Esophagus muscularis mucosa (tissue), 4 donors: ENCODE data around the gene MRGPRF. TPM values are rescaled to one million over a fixed set of nuclear protein-coding genes. Genes with fewer than 3 reads are reported as not detected.

Experiments
- DNase-seq: peaks from one replicate; pipeline ENCODE4 v3.0.0-alpha.2; 2017; ENCODE audit errors: extremely low spot score
- H3K27ac ChIP-seq, 4 donors: fragments of 200-600 bp; sonication (generic); replicated peaks in 1 of 4; 1 replicate in 3 of 4; 2 replicates in 1 of 4; pipeline ENCODE4 v1.5.1; 2016 to 2019; ENCODE audit warnings: mild to moderate bottlenecking in 1 of 4
- H3K27me3 ChIP-seq, 4 donors: fragments of 200-600 bp; sonication (generic); one replicate each; pipeline versions ENCODE4 v1.5.1 to v1.6.0; 2016 to 2019
- H3K36me3 ChIP-seq, 4 donors: fragments of 200-600 bp; sonication (generic); one replicate each; pipeline ENCODE4 v1.5.1; 2016 to 2019
- H3K4me1 ChIP-seq, 4 donors: fragments of 200-600 bp; sonication (generic); one replicate each; pipeline ENCODE4 v1.5.1; 2016 to 2019
- H3K4me3 ChIP-seq, 4 donors: fragments of 200-600 bp; sonication (generic); 1 replicate in 2 of 4; 2 replicates in 2 of 4; pipeline ENCODE4 v1.5.1; 2016 to 2019; ENCODE audit warnings: mild to moderate bottlenecking in 4 of 4, moderate library complexity in 1 of 4
- H3K9me3 ChIP-seq, 4 donors: fragments of 200-600 bp; sonication (generic); 1 replicate in 3 of 4; 2 replicates in 1 of 4; pipeline ENCODE4 v1.5.1; 2016 to 2019
- EP300 ChIP-seq: sonication (generic); formaldehyde crosslinking; IDR thresholded peaks from one replicate; pipeline ENCODE4 v1.6.1; 2017; ENCODE audit warnings: antibody characterized with exemption
- POLR2A ChIP-seq: fragments of 450-650 bp; IDR thresholded peaks from one replicate; pipeline ENCODE4 v1.6.1; 2017; ENCODE audit warnings: antibody characterized with exemption, moderate library complexity, mild to moderate bottlenecking, low read depth
- POLR2AphosphoS5 ChIP-seq, 2 donors: sonication (generic); formaldehyde crosslinking; IDR thresholded peaks; one replicate each; pipeline ENCODE4 v1.6.1; 2017; ENCODE audit warnings: antibody characterized with exemption in 2 of 2
- WGBS: methylation state at CpG from one replicate; pipeline ENCODE4 v1.1.5; 2018; 5-methylcytosine and 5-hydroxymethylcytosine counted together
- intact Hi-C: fragments of 100-400 bp; cut with DNase I; formaldehyde crosslinking; loops from one replicate; pipeline ENCODE4 v1.15.1; 2023
- total RNA-seq, 4 donors: library from RNA; depleted of rRNA; stranded (reverse); fragments of >200 nt; gene quantifications; one replicate each; pipeline versions ENCODE4 v1.1.0 to v1.2.1, GENCODE V29; 2016
- TF ChIP-seq, protein P1 (sequence below), 3 experiments: fragments of 200-600 bp in 2 of 3; fragments of 450-650 bp in 1 of 3; sonication (generic) in 2 of 3; IDR thresholded peaks; one replicate each; pipeline ENCODE4 v1.5.1; 2017 to 2019; ENCODE audit warnings: antibody characterized with exemption in 3 of 3, mild to moderate bottlenecking in 2 of 3, moderate library complexity in 1 of 3

The MRGPRF gene
- total RNA-seq, 4 donors from 2014 or later: 77.9 to 206 (median 126) TPM

DNA sequence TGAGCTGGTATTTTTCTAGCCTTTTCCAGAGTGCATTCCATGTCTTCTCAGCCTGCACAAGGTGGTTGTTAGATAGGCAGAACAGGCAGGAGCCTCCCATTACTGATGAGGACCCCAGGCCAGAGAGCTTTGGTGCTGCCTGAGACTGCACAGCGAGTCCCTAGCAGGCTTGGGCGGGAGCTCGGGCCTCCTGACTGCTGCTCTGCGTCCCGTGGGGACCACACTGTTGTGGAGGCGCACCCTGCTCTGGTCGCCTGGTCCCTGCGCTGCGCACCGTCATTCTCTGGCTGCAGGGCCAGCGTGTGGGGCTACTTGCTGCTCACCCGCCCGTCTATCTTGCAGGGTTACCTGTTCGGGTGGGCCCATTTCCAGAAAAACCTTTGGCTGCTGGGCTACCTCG lies 44.2 kb upstream of the MRGPRF start:
- Histone ChIP-seq H3K36me3 (peaks cover 36 to 75% (median 56%) of the 10 kb centered on the region in 4 donors), H3K9me3 (no peaks in the 10 kb centered on the region), H3K27me3 (no peaks in the 10 kb centered on the region), H3K4me3 (no peak overlapping the region), H3K4me1 (peaks cover 28 to 97% (median 75%) of the 10 kb centered on the region in 4 donors), H3K27ac (peak overlapping the region in 1 of 4 donors; percentile 46)
- TF ChIP-seq POLR2AphosphoS5 (IDR thresholded peaks at IDR 0.05) (no peak), POLR2A (no peak), EP300 (no peak)
- TF ChIP-seq, protein P1, sequence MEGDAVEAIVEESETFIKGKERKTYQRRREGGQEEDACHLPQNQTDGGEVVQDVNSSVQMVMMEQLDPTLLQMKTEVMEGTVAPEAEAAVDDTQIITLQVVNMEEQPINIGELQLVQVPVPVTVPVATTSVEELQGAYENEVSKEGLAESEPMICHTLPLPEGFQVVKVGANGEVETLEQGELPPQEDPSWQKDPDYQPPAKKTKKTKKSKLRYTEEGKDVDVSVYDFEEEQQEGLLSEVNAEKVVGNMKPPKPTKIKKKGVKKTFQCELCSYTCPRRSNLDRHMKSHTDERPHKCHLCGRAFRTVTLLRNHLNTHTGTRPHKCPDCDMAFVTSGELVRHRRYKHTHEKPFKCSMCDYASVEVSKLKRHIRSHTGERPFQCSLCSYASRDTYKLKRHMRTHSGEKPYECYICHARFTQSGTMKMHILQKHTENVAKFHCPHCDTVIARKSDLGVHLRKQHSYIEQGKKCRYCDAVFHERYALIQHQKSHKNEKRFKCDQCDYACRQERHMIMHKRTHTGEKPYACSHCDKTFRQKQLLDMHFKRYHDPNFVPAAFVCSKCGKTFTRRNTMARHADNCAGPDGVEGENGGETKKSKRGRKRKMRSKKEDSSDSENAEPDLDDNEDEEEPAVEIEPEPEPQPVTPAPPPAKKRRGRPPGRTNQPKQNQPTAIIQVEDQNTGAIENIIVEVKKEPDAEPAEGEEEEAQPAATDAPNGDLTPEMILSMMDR (IDR thresholded peaks at IDR 0.05): no peak
- DNase-seq: no peak
- WGBS: 92% methylated on average over 9 of the region's 15 CpGs
- intact Hi-C loops: no loop called here

DNA sequence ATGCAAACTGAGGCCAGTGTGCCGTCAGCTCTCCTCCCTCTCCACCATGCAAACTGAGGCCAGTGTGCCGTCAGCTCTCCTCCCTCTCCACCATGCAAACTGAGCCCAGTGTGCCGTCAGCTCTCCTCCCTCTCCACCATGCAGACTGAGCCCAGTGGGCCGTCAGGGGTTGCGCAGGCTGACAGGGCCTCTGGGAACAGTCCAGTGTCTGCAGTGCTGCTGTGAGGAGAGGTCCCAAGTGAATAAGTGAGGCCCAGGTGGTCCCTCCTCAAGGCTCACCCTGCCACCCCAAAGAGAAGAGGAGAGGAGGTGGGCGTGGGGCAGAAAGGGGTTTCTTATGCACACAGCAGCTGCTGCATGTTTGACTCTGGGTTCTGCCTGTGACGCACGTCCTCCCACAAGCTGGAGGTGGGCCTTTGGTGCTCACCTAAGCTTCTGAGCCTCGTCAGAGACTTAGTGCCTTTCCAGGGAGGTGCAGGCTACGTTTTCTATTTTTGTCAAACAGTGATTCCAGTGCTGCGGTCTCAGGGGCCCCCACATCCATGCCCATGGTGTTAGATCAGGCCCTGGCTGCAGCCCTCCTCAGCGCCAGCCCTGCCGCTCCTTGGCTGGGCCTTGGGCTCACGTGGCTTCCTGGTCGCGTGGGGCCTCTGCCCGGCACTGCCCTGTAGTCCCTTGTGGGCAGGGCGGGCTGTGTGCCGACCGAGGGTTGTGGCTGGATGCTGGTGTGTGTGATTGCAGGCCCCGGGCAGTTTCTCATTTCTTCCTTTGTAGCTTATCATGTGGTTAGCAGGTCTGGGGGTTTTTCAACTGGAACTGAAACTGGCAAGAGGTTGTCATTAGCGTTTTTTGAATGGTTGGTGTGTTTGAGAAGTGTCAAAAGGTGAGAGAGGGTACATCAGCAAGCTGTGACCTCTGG lies 42.8 kb upstream of the MRGPRF start:
- TF ChIP-seq POLR2A: no peak
- peak; percentile 9 to 26 for TF ChIP-seq POLR2AphosphoS5 (IDR thresholded peaks at IDR 0.05)
- Histone ChIP-seq H3K9me3 (no peaks in the 10 kb centered on the region), H3K27me3 (no peaks in the 10 kb centered on the region), H3K36me3 (peaks cover 36 to 72% (median 52%) of the 10 kb centered on the region in 4 donors), H3K4me1 (peaks cover 39 to 99% (median 79%) of the 10 kb centered on the region in 4 donors), H3K4me3 (no peak overlapping the region), H3K27ac (peak overlapping the region; percentile 45 to 52 (median 46))
- WGBS: 60% methylated on average over 21 of the region's 22 CpGs
- DNase-seq: no peak
- intact Hi-C loops: no loop called here

DNA sequence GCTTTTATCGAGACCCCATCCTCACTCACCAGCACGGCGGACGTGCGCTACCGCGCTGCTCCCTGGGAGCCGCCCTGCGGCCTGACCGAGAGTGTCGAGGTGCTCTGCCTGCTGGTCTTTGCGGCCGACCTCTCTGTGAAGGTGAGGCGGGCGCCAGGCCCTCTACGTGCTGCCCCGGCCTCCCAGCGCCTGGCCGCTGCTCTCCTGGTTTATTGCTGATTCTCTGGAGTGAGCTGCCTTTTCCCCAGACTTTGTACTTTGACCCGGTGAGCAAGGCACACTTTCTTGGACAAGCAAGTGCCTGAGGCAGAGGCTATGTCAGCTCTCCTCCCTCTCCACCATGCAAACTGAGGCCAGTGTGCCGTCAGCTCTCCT lies 42.2 kb upstream of the MRGPRF start:
- no peak overlapping the region for H3K4me3 ChIP-seq
- no peak for TF ChIP-seq POLR2AphosphoS5 (IDR thresholded peaks at IDR 0.05)
- TF ChIP-seq, protein P1 (IDR thresholded peaks at IDR 0.05): no peak
- TF ChIP-seq POLR2A: no peak
- intact Hi-C loops: no loop called here
- H3K27me3 ChIP-seq: no peaks in the 10 kb centered on the region
- no peak for DNase-seq
- peaks cover 46 to 99% (median 80%) of the 10 kb centered on the region in 4 donors for H3K4me1 ChIP-seq
- no peaks in the 10 kb centered on the region for H3K9me3 ChIP-seq
- peak overlapping the region in 2 of 4 donors; percentile 16 to 100 for H3K27ac ChIP-seq
- H3K36me3 ChIP-seq: peaks cover 36 to 65% (median 50%) of the 10 kb centered on the region in 4 donors
- 93% methylated on average over 21 of the region's 21 CpGs for WGBS

DNA sequence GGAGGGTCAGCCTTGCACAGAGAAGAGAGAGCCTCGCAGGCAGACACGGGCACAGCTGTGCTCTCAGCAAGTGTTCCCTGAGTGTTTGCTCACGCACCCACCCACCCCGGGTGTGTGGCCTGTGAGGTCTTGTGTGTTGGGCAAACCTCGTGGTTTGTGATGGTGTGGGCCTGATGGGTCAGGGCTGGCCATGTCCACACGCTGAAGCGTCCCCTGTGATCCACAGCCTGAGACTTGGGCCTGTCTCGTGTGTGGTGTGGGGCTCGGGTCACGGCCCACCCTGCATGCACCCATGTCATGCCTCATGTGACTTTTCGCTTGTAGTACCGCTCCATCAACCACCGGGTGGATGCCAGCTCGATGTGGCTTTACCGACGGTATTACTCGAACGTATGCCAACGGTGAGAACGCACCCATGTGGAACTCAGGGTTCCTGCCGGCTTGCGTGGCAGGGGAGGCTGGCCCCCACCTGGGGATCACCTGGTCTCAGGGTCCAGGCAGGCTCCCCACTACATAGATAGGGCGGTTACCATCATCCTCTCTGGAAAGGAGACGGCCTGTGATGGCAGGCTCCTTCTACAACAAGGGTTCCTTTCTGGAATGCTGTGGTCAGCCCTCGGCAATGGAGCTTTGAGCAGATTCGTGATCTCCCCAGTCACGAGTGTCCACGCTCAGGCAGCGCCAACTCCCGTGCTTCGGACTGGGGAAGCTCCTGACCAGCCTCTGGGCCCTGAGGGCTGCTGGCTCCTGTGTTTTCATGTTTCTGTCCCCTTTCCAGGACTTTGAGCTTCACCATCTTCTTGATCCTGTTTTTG lies 41.6 kb upstream of the MRGPRF start:
- TF ChIP-seq POLR2A (no peak), EP300 (no peak), POLR2AphosphoS5 (IDR thresholded peaks at IDR 0.05) (no peak)
- TF ChIP-seq, protein P1 (IDR thresholded peaks at IDR 0.05): no peak
- peaks cover 32 to 59% (median 45%) of the 10 kb centered on the region in 4 donors for H3K36me3 ChIP-seq
- no peaks in the 10 kb centered on the region for H3K9me3 ChIP-seq
- no peak overlapping the region for H3K4me3 ChIP-seq
- no peak for DNase-seq
- no peaks in the 10 kb centered on the region for H3K27me3 ChIP-seq
- H3K4me1 ChIP-seq: peaks cover 52 to 99% (median 80%) of the 10 kb centered on the region in 4 donors
- peak overlapping the region in 2 of 4 donors; percentile 98 to 100 for H3K27ac ChIP-seq
- 84% methylated on average over 20 of the region's 31 CpGs for WGBS
- intact Hi-C loops: no loop called here
